NCI-H2171 (cell line): Measurements from ENCODE around the gene GAB3.

Source experiments
- DNase-seq: peaks from one replicate; lab custom pipeline; 2025; lab: John Stamatoyannopoulos, UW

The GAB3 gene

GRCh38 chrX:154750301-154751202 is at the start of gene GAB3:
GAB3 (minus strand) TSS chrX:154751077; CDS start chrX:154751025, 52 bp downstream.
- DNase-seq: no peak

- DNase-seq: no peak
Measured at GRCh38 chrX:154799556-154800348, 48.9 kb upstream of the GAB3 start.

GRCh38 chrX:154797006-154797405 is 46.1 kb upstream of the GAB3 start:
- DNase-seq: no peak

GRCh38 chrX:154795016-154795415 is 44.1 kb upstream of the GAB3 start:
- no peak for DNase-seq

GRCh38 chrX:154793084-154793795 is 42.4 kb upstream of the GAB3 start:
- no peak for DNase-seq

GRCh38 chrX:154791939-154792338 is 41.1 kb upstream of the GAB3 start:
- no peak for DNase-seq

GRCh38 chrX:154791467-154791866 is 40.6 kb upstream of the GAB3 start:
- DNase-seq: no peak

GRCh38 chrX:154785716-154786115 is 34.8 kb upstream of the GAB3 start:
- DNase-seq: no peak

GRCh38 chrX:154784149-154784995 is 33.5 kb upstream of the GAB3 start:
- no peak for DNase-seq

- DNase-seq: no peak
Measured at GRCh38 chrX:154780968-154781367, 30.1 kb upstream of the GAB3 start.

GRCh38 chrX:154779261-154779660 is 28.4 kb upstream of the GAB3 start:
- DNase-seq: no peak

- DNase-seq: no peak
Measured at GRCh38 chrX:154776753-154777152, 25.9 kb upstream of the GAB3 start.

GRCh38 chrX:154775419-154776349 is 24.8 kb upstream of the GAB3 start:
- DNase-seq: no peak

GRCh38 chrX:154774622-154775021 is 23.7 kb upstream of the GAB3 start:
- no peak for DNase-seq

GRCh38 chrX:154762537-154763296 is 11.8 kb upstream of the GAB3 start, which contains the start of gene DKC1:
DKC1 (plus strand) TSS chrX:154762864; CDS start chrX:154762966, 102 bp downstream.
- DNase-seq: peak; percentile 91

- DNase-seq: peak; percentile 41
Measured at GRCh38 chrX:154761977-154762536, 11.2 kb upstream of the GAB3 start.

GRCh38 chrX:154758696-154759095 is 7.8 kb upstream of the GAB3 start:
- no peak for DNase-seq

- no peak for DNase-seq
Measured at GRCh38 chrX:154751669-154752271, 893 bp upstream of the GAB3 start.
